Naive thymus-derived CD8-positive, alpha-beta T cell (primary cell): Measurements from ENCODE around the gene CDYL. TPM values are rescaled to one million over a fixed set of nuclear protein-coding genes. Genes with fewer than 3 reads are reported as not detected.

Experiments used
- ATAC-seq, 2 donors: fragments of 150-1000 bp; cut with Tn5 transposase in 1 of 2; sonication (Bioruptor Pico), chemical (Tn5 transposase) in 1 of 2; 1 replicate in 1 of 2; 2 replicates in 1 of 2; pipeline ENCODE4 v1.10.0; 2021; ENCODE audit warnings: mild to moderate bottlenecking in 2 of 2, moderate library complexity in 2 of 2
- POLR2A ChIA-PET: fragments of 350-600 bp; sonication (Branson Sonifier 250); formaldehyde crosslinking; loops from one replicate; lab custom pipeline; 2021; ENCODE audit warnings: antibody characterized with exemption; lab: Charles Lee
- DNase-seq, 10 donors: peaks; one replicate each; pipeline versions ENCODE4 v3.0.0 to v3.0.0-alpha.2; 2020 to 2022
- H3K27ac Mint-ChIP-seq, 10 donors: one replicate each; pipeline ENCODE4 v1.8.0; 2020 to 2022; ENCODE audit warnings: mild to moderate bottlenecking in 10 of 10, mixed read lengths in 10 of 10, moderate library complexity in 4 of 10, inconsistent platforms in 1 of 10
- H3K27me3 Mint-ChIP-seq, 5 donors: one replicate each; pipeline ENCODE4 v1.8.0; 2021 to 2022; ENCODE audit warnings: mixed read lengths in 5 of 5
- H3K36me3 Mint-ChIP-seq, 3 donors: one replicate each; pipeline ENCODE4 v1.8.0; 2020 to 2022; ENCODE audit warnings: mixed read lengths in 3 of 3, mild to moderate bottlenecking in 2 of 3, inconsistent platforms in 1 of 3
- H3K4me1 Mint-ChIP-seq, 4 donors: one replicate each; pipeline ENCODE4 v1.8.0; 2021 to 2022; ENCODE audit warnings: mixed read lengths in 4 of 4
- H3K4me3 Mint-ChIP-seq, 10 donors: one replicate each; pipeline ENCODE4 v1.8.0; 2020 to 2022; ENCODE audit warnings: mild to moderate bottlenecking in 10 of 10, mixed read lengths in 10 of 10, moderate library complexity in 6 of 10, inconsistent platforms in 1 of 10
- H3K9me3 Mint-ChIP-seq, 9 donors: one replicate each; pipeline ENCODE4 v1.8.0; 2020 to 2022; ENCODE audit warnings: mixed read lengths in 9 of 9, mild to moderate bottlenecking in 3 of 9, inconsistent platforms in 1 of 9, moderate library complexity in 1 of 9
- polyA plus RNA-seq, 3 donors: library from polyadenylated mRNA; unstranded; fragments of 300-500 nt; fragmentation: Illumina TruSeq; gene quantifications; one replicate each; pipeline ENCODE4 v1.2.3, GENCODE V29; 2021
- total RNA-seq, 8 experiments: library from RNA in 2 of 8; stranded (reverse) in 2 of 8; gene quantifications; one replicate each; pipeline ENCODE4 v1.2.3 and lab custom pipeline; 2021 to 2026

CDYL gene
- total and polyA plus RNA-seq, 5 experiments from 2014 or later: 5.6 to 49.3 (median 6.1) TPM

DNA sequence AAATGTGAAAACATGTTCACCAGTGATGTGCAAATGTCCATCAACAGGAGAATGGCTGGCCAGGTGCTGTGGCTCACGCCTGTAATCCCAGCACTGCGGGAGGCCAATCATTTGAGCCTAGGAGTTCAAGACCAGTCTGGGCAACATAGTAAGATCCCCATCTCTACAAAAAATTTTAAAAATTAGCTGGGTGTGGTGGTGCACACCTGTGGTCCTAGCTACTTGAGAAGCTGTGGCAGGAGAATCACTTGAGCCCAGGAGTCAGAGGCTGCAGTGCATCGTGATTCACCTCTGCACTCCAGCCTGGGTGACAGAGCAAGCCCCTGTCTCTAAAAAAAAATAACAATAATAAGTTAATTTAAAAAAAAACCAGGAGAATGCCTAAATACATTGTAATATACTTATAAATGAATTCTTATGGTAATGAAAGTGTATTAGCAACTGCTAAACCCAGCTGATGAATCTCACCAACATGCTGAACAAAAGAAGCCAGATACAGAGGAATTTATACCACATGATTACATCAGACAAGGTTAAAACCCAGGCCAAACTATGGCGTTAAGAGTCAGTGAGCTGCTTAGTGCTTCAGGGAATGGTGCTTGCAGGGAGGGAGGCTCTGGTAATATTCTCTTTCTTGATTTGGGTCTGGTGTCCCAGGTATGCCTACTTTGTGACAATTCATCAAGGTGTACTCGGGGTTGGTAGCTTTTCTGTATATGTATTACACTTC is 191.3 kb downstream of the CDYL start:
- Mint-ChIP-seq H3K36me3 (no peaks in the 10 kb centered on the region), H3K27ac (no peak overlapping the region), H3K27me3 (peaks cover 0 to 28% (median 11%) of the 10 kb centered on the region in 5 donors), H3K4me1 (peaks cover 0 to 3% (median 0%) of the 10 kb centered on the region in 4 donors), H3K9me3 (no peaks in the 10 kb centered on the region), H3K4me3 (no peak overlapping the region)
- DNase-seq (no peak), ATAC-seq (no peak)
- POLR2A ChIA-PET: no interaction called here

DNA sequence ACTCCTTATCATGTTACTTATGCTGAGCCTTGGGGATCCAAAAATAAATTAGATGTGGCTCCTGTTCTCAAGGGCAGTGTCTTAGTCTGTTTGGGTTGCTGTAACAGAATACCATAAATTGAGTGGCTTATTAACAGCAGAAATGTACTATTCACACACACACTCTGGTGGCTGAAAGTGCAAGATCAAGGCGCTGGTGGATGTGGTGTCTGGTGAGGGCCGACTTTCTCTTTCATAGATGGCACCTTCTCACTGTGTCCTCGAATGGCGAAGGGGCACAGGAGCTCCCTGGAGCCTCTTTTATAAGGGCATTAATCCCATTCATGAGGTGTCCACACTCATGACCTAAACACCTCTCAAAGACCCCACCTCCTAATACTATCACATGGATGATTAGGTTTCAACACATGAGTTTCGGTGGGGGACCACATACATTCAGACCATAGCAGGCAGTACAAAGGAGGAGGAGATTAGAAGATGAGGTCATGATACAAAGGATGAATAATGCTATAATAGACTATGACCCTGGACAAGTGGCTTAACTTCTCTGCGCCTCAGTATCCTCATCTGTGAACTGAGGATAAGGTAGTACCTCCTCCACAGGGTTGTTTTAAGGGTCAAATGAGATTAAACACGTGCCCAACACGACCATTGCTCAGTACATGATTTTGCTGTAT is 193.5 kb downstream of the CDYL start:
- H3K9me3 Mint-ChIP-seq: peaks cover 0 to 2% (median 0%) of the 10 kb centered on the region in 9 donors
- peaks cover 1 to 24% (median 15%) of the 10 kb centered on the region in 5 donors for H3K27me3 Mint-ChIP-seq
- no peak overlapping the region for H3K4me3 Mint-ChIP-seq
- no peak for DNase-seq
- no peak for ATAC-seq
- peaks cover 0 to 3% (median 0%) of the 10 kb centered on the region in 4 donors for H3K4me1 Mint-ChIP-seq
- peak overlapping the region in 1 of 10 donors; percentile 10 for H3K27ac Mint-ChIP-seq
- POLR2A ChIA-PET: no interaction called here
- H3K36me3 Mint-ChIP-seq: no peaks in the 10 kb centered on the region

DNA sequence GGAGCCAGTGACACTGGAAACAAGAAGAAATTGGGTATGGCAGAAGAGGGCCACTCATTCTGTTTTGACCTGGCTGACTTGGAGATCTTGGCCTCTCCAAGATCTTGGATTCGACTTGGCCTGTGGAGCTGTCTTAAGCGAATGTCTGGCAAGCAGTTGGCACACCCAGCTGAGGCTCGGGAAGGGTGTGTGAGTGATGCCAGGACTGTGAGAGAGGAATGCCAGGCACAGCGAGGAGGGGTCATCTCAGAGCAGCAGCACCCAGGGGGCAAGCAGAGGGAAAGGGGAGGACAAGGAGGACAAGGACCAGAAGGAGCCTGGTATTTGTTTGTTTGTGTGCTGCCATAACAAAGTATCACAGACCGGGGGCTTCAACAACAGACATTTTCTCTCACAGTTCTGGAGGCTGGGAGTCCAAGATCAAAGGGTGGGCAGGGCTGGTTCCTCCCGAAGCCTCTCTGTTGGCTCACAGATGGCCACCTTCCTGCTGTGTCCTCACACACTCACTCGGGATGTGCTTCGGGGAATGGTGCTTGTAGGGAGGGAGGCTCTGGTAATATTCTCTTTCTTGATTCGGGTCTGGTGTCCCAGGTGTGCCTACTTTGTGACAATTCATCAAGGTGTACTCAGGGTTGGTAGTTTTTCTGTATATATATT is 194.7 kb downstream of the CDYL start:
- no peak for DNase-seq
- no peak overlapping the region for H3K27ac Mint-ChIP-seq
- POLR2A ChIA-PET: no interaction called here
- H3K9me3 Mint-ChIP-seq: peaks cover 0 to 6% (median 0%) of the 10 kb centered on the region in 9 donors
- no peak for ATAC-seq
- no peaks in the 10 kb centered on the region for H3K36me3 Mint-ChIP-seq
- H3K27me3 Mint-ChIP-seq: peaks cover 4 to 21% (median 11%) of the 10 kb centered on the region in 5 donors
- H3K4me1 Mint-ChIP-seq: peaks cover 0 to 1% (median 0%) of the 10 kb centered on the region in 4 donors
- no peak overlapping the region for H3K4me3 Mint-ChIP-seq

DNA sequence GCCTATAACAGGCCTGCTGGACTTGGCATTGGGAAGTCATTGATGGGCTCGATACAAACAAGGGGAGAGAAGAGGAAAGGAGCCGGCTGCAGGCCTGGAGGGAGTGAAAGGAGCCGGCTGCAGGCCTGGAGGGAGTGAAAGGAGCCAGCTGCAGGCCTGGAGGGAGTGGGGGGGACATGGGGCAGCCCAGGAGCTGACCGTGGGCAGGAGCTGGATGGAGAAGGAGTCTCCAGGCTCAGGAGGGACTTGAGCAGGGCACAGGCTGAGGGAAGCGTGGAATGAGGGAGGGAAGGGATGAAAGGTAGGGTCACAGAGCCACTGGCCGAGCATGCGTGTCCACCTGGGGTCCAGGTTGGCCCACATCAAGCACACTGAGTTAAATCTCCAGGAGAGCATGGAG is 195.6 kb downstream of the CDYL start:
- DNase-seq (no peak), ATAC-seq (no peak)
- no peak overlapping the region for H3K4me3 Mint-ChIP-seq
- H3K4me1 Mint-ChIP-seq: no peaks in the 10 kb centered on the region
- POLR2A ChIA-PET: no interaction called here
- no peak overlapping the region for H3K27ac Mint-ChIP-seq
- peaks cover 0 to 6% (median under 1%) of the 10 kb centered on the region in 3 donors for H3K36me3 Mint-ChIP-seq
- peaks cover 4 to 24% (median 11%) of the 10 kb centered on the region in 5 donors for H3K27me3 Mint-ChIP-seq
- peaks cover 2 to 12% (median 7%) of the 10 kb centered on the region in 9 donors for H3K9me3 Mint-ChIP-seq

DNA sequence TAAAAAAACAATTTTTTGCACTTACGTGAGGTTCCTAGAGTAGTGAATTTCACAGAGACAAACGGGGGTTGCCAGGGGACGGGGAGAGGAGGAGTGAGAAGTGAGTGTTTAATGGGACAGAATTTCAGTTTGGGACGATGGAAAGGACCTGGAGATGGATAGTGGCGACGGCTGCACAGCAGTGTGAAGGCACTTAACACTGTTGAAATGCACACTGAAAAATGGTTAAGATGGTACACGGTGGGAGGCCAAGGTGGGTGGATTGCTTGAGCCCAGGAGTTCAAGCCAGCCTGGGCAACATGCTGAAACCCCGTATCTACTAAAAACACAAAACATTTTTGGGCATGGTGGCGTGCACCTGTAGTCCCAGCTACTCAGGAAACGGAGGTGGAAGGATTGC is 196.2 kb downstream of the CDYL start:
- DNase-seq: no peak
- ATAC-seq: no peak
- no peak overlapping the region for H3K4me3 Mint-ChIP-seq
- peaks cover 5 to 18% (median 13%) of the 10 kb centered on the region in 9 donors for H3K9me3 Mint-ChIP-seq
- peaks cover 4 to 30% (median 14%) of the 10 kb centered on the region in 5 donors for H3K27me3 Mint-ChIP-seq
- no peak overlapping the region for H3K27ac Mint-ChIP-seq
- H3K36me3 Mint-ChIP-seq: peaks cover 0 to 12% (median 4%) of the 10 kb centered on the region in 3 donors
- no peaks in the 10 kb centered on the region for H3K4me1 Mint-ChIP-seq
- POLR2A ChIA-PET: no interaction called here

DNA sequence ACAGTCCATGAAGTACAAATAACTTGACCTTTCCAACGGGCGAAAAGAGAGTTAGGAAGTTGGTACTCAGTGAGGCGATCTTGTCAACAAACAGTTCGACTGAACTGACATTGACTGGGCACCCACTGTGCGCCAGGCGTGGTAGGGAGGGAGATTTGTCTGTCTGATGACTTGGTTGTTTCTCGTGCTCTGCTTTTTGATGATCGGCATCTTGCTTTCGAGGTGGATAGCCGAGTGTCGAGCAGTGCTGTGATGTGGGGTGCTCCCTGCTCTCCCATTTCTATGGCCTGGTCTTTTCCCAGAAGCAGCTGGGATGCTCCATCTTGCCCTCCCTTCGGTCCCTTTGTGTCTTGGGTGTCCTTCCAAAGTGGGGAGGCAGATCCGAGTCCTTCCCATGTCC is 197.2 kb downstream of the CDYL start:
- H3K27ac Mint-ChIP-seq: no peak overlapping the region
- ATAC-seq: no peak
- POLR2A ChIA-PET: no interaction called here
- DNase-seq: no peak
- H3K9me3 Mint-ChIP-seq: peaks cover 5 to 24% (median 18%) of the 10 kb centered on the region in 9 donors
- peaks cover 0 to 20% (median 5%) of the 10 kb centered on the region in 3 donors for H3K36me3 Mint-ChIP-seq
- H3K4me1 Mint-ChIP-seq: no peaks in the 10 kb centered on the region
- no peak overlapping the region for H3K4me3 Mint-ChIP-seq
- H3K27me3 Mint-ChIP-seq: peaks cover 4 to 33% (median 14%) of the 10 kb centered on the region in 5 donors

DNA sequence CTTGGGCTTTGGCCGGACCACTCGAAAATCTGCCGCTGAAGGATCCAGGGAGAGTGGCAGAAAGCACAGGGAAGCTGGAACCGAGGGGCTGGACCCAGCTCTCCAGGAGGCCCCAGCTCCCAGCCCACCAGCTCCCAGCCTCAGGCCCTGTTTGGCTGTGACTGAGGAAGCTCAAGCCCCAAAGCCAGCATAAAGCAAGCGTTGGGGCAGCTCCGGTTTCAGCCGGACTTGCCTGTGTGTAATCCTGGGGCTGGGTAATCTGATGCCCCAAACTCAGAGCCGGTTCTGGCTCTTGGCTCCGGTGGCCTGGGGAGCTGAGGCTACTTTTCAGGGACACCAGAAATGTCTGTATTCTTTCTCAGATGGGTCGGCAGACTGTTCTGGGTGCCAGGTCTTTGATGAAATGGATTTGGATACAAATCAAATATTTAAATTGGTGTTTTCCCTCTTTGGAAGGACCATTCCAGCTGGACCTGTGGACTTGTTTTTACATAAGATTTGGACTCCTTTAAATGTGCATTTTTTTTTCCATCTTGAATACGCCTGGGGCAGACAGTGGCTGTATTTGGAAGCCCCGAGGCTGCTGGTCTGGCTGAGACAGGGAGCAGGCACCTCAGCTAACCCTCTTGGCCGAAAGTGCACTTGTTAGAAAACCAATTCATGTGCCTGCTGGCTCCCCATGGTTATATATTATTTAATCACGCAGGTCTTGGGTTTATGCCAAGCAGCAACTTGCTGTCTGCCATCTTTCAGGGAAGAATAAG is 198.0 kb downstream of the CDYL start:
- no peaks in the 10 kb centered on the region for H3K4me1 Mint-ChIP-seq
- DNase-seq: no peak
- peaks cover 0 to 23% (median 9%) of the 10 kb centered on the region in 3 donors for H3K36me3 Mint-ChIP-seq
- no peak for ATAC-seq
- no peak overlapping the region for H3K4me3 Mint-ChIP-seq
- no peak overlapping the region for H3K27ac Mint-ChIP-seq
- H3K9me3 Mint-ChIP-seq: peaks cover 5 to 30% (median 18%) of the 10 kb centered on the region in 9 donors
- POLR2A ChIA-PET: no interaction called here
- H3K27me3 Mint-ChIP-seq: peaks cover 1 to 33% (median 14%) of the 10 kb centered on the region in 5 donors

DNA sequence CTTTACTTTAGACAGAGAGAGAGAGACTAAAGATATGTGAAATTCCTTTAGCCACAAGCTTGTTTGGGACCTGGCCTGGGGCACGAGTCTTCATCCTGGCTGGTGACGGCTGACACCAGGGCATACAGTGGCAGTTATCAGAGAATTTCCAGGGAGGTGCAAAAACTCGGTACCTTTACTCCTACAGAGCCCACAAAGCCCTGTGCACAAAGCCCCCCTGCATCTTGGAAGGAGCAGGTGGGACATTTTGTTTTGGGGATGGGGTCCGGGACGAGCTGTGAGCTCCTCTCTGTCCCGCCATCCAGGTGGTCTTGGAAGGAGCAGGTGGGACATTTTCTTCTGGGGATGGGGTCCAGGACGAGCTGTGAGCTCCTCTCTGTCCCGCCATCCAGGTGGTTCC is 198.8 kb downstream of the CDYL start:
- Mint-ChIP-seq H3K4me3 (no peak overlapping the region), H3K4me1 (no peaks in the 10 kb centered on the region), H3K36me3 (peaks cover 0 to 29% (median 15%) of the 10 kb centered on the region in 3 donors), H3K9me3 (peaks cover 10 to 38% (median 18%) of the 10 kb centered on the region in 9 donors), H3K27me3 (peaks cover 1 to 31% (median 12%) of the 10 kb centered on the region in 5 donors), H3K27ac (no peak overlapping the region)
- POLR2A ChIA-PET: no interaction called here
- ATAC-seq (no peak), DNase-seq (no peak)

DNA sequence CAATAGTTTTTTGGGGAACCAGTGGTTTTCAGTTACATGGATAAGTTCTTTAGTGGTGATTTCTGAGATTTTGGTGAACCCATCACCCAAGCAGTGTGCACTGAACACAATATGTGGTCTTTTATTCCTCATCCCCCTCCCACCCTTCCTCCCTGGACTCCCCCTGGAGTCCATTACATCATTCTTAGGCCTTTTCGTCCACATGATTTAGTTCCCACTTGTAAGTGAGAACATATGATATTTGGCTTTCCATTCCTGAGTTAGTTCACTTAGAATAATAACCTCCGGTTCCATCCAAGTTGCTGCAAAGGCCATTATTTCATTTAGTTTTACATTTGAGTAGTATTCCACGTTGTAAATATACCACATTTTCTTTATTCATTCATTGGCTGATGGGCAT is 199.3 kb downstream of the CDYL start:
- no peak overlapping the region for H3K4me3 Mint-ChIP-seq
- ATAC-seq (no peak), DNase-seq (no peak)
- no peak overlapping the region for H3K27ac Mint-ChIP-seq
- peaks cover 0 to 33% (median 17%) of the 10 kb centered on the region in 3 donors for H3K36me3 Mint-ChIP-seq
- H3K9me3 Mint-ChIP-seq: peaks cover 14 to 44% (median 19%) of the 10 kb centered on the region in 9 donors
- H3K27me3 Mint-ChIP-seq: peaks cover 1 to 28% (median 9%) of the 10 kb centered on the region in 5 donors
- H3K4me1 Mint-ChIP-seq: no peaks in the 10 kb centered on the region
- POLR2A ChIA-PET: no interaction called here

DNA sequence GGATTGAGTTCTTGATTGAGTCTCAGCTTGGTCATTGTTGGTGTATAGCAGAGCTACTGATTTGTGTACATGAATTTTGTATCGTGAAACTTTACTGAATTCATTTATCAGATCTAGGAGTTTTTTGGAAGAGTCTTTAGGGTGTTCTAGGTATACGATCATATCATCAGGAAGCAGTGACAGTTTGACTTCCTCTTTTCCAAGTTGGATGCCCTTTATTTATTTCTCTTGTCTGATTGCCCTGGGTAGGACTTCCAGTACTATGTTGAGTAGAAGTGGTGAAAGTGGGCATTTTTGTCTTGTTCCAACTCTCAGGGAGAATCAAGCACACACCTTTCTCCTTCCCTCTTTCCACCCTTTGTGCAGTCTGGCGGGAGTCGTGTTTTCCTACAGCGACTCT is 201.3 kb downstream of the CDYL start:
- ATAC-seq: no peak
- no peak overlapping the region for H3K4me3 Mint-ChIP-seq
- H3K36me3 Mint-ChIP-seq: peaks cover 0 to 37% (median 19%) of the 10 kb centered on the region in 3 donors
- peak overlapping the region in 1 of 10 donors; percentile 59 for H3K27ac Mint-ChIP-seq
- POLR2A ChIA-PET: no interaction called here
- no peak for DNase-seq
- peaks cover 15 to 52% (median 19%) of the 10 kb centered on the region in 9 donors for H3K9me3 Mint-ChIP-seq
- peaks cover 0 to 16% (median 10%) of the 10 kb centered on the region in 5 donors for H3K27me3 Mint-ChIP-seq
- H3K4me1 Mint-ChIP-seq: no peaks in the 10 kb centered on the region

DNA sequence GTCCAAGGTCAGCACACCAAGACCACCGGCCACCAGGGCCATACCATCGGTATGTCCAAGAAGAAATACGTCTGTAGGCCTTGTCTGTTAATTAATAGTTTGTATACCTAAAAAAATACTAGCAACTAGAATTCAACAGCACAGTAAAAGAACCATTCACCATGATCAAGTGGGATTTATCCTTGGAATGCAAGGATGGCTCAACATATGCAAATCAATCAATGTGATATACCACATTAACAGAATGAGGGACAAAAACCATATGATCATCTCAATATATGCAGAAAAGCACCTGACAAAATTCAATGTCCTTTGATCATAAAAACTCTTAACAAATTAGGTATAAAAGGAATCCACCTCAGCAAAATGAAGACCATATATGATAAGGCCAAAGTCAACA is 203.2 kb downstream of the CDYL start:
- Mint-ChIP-seq H3K9me3 (peaks cover 15 to 52% (median 19%) of the 10 kb centered on the region in 9 donors), H3K36me3 (peaks cover 0 to 37% (median 23%) of the 10 kb centered on the region in 3 donors), H3K27ac (peak overlapping the region in 1 of 10 donors; percentile 40), H3K4me3 (no peak overlapping the region), H3K27me3 (peaks cover 0 to 16% (median 6%) of the 10 kb centered on the region in 5 donors), H3K4me1 (no peaks in the 10 kb centered on the region)
- POLR2A ChIA-PET: no interaction called here
- ATAC-seq (no peak), DNase-seq (no peak)

DNA sequence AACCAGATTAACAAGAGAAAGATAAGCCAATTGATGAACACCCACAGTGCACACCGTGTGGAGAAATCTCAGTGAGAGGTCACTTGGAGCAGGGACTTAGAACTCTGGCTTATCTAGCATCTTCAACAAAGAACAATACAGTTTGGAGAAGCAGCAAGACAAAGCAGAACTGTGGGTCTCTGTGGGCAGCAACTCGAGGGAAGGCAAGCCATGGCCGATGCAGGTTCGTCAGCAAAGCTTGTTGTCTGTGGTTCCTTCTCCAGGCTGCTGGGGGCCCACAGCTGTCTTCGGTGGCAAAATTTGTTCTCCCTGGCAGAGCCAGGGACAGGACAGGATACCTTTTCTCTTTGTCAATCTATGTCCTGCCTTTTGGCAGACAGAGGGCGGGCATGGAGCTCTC is 205.6 kb downstream of the CDYL start:
- peaks cover 0 to 10% (median 4%) of the 10 kb centered on the region in 5 donors for H3K27me3 Mint-ChIP-seq
- no peak overlapping the region for H3K4me3 Mint-ChIP-seq

More for the DNA sequence above, 205.6 kb downstream of the CDYL start:
- POLR2A ChIA-PET: no interaction called here
- ATAC-seq (no peak), DNase-seq (no peak)
- H3K27ac Mint-ChIP-seq: no peak overlapping the region
- no peaks in the 10 kb centered on the region for H3K4me1 Mint-ChIP-seq
- H3K36me3 Mint-ChIP-seq: peaks cover 2 to 41% (median 30%) of the 10 kb centered on the region in 3 donors
- H3K9me3 Mint-ChIP-seq: peaks cover 9 to 46% (median 14%) of the 10 kb centered on the region in 9 donors
